HG02973 (cell line): ENCODE results near the gene VAMP4.

ENCODE experiments used
- ATAC-seq: cut with Tn5 transposase; IDR thresholded peaks from one replicate; pipeline ENCODE4 v1.9.1; 2021; ENCODE audit warnings: moderate library complexity; ENCODE audit not compliant: unreplicated experiment

Gene VAMP4

GRCh38 chr1:171741872-171742576 lies at the start of gene VAMP4:
VAMP4 (minus strand) TSS chr1:171742065; CDS start chr1:171738414, 3,651 bp downstream.
- peak; percentile 85 for ATAC-seq

GRCh38 chr1:171790318-171790717 lies 48.5 kb upstream of the VAMP4 start:
- no peak for ATAC-seq

GRCh38 chr1:171788696-171789095 lies 46.8 kb upstream of the VAMP4 start:
- no peak for ATAC-seq

- no peak for ATAC-seq
Observed at GRCh38 chr1:171787686-171788480, 46.0 kb upstream of the VAMP4 start.

- no peak for ATAC-seq
Observed at GRCh38 chr1:171786534-171786933, 44.7 kb upstream of the VAMP4 start.

GRCh38 chr1:171785766-171786165 lies 43.9 kb upstream of the VAMP4 start:
- ATAC-seq: no peak

- ATAC-seq: peak; percentile 24
Observed at GRCh38 chr1:171784784-171785183, 42.9 kb upstream of the VAMP4 start.

- ATAC-seq: no peak
Observed at GRCh38 chr1:171783816-171784530, 42.1 kb upstream of the VAMP4 start.

- ATAC-seq: peak; percentile 96
Observed at GRCh38 chr1:171781176-171781875, 39.5 kb upstream of the VAMP4 start, which contains the start of gene METTL13. METTL13 (plus strand) TSS chr1:171781660; CDS start chr1:171781968, 308 bp downstream.

GRCh38 chr1:171780583-171781175 lies 38.8 kb upstream of the VAMP4 start:
- no peak for ATAC-seq

- no peak for ATAC-seq
Observed at GRCh38 chr1:171772312-171772711, 30.4 kb upstream of the VAMP4 start.

- ATAC-seq: no peak
Observed at GRCh38 chr1:171769754-171770153, 27.9 kb upstream of the VAMP4 start.

GRCh38 chr1:171769171-171769570 lies 27.3 kb upstream of the VAMP4 start:
- no peak for ATAC-seq

GRCh38 chr1:171763764-171764163 lies 21.9 kb upstream of the VAMP4 start:
- ATAC-seq: no peak

GRCh38 chr1:171762143-171762563 lies 20.3 kb upstream of the VAMP4 start:
- ATAC-seq: no peak

GRCh38 chr1:171758011-171758410 lies 16.1 kb upstream of the VAMP4 start:
- no peak for ATAC-seq

GRCh38 chr1:171756856-171757255 lies 15.0 kb upstream of the VAMP4 start:
- ATAC-seq: no peak

- no peak for ATAC-seq
Observed at GRCh38 chr1:171754971-171755370, 13.1 kb upstream of the VAMP4 start.

GRCh38 chr1:171754353-171754705 lies 12.5 kb upstream of the VAMP4 start:
- no peak for ATAC-seq

- no peak for ATAC-seq
Observed at GRCh38 chr1:171753685-171754352, 12.0 kb upstream of the VAMP4 start.
